Vagina (tissue), 2 donors: Measurements from ENCODE around the gene SSH3.

Experiments used
- CTCF ChIP-seq, 3 experiments: fragments of 450-650 bp in 2 of 3; fragments of 200-600 bp in 1 of 3; sonication (generic) in 1 of 3; IDR thresholded peaks; one replicate each; pipeline ENCODE4 v1.5.1; 2017 to 2019; ENCODE audit warnings: antibody characterized with exemption in 3 of 3, mild to moderate bottlenecking in 2 of 3, moderate library complexity in 2 of 3
- POLR2A ChIP-seq, 2 donors: fragments of 450-650 bp; IDR thresholded peaks; one replicate each; pipeline ENCODE4 v1.6.1; 2017; ENCODE audit warnings: antibody characterized with exemption in 2 of 2, mild to moderate bottlenecking in 2 of 2, moderate library complexity in 2 of 2

GRCh38 chr11:67273260-67273990, 29.9 kb upstream of the SSH3 start:
- no peak for TF ChIP-seq CTCF (IDR thresholded peaks at IDR 0.05)
- no peak for TF ChIP-seq POLR2A (IDR thresholded peaks at IDR 0.05)
